ENCODE results near the gene SNRPB.
"Not testable (repeated sequence)": the region's sequence is repeated elsewhere in the genome, so short reads cannot be mapped to it uniquely, and the experiment has no call there.

The SNRPB gene

DNA sequence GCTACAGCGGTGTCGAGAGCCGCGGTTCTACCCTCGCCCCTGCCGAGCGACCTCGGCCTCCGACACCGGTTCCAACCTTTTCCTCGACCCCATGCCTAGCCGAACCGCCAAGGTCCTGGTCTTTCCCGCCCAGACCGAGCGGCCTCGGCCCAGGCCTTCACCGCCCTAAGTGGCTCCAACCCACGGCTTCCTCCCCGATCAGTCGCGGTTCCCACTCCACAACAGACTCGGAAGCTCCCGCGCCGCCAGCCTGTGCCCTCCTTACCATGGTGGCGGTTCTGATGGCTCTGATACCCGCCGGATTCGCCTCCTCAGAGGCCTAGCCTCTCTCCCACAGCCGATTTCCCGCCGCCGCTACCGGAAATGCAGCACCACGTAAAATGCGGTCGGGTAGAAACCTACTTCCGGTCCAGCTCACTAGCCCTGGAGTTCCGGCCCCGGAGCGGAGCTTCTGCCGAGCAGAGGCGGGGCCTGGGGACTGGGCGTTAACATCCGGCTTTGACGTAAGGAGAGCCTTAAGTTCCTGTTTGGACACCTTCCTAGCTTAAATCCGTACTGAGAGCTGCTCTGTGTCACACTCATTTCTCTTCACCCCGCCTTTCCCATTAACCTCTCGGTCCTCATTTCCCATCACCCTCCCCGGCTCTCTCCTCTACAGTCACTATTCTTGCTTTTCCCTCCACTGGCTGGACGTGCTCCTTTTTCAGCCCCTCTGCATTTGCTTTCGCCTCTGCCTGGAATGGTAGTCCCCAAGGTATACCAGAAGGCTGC, at the start of gene SNRPB:
TSS of gene SNRPB (minus strand) at position 367 of the 771 bp plus-strand sequence. CDS start at position 268, 99 bp downstream.
- DNase-seq (ENCODE audit: low spot score) = peak; percentile 100

DNA sequence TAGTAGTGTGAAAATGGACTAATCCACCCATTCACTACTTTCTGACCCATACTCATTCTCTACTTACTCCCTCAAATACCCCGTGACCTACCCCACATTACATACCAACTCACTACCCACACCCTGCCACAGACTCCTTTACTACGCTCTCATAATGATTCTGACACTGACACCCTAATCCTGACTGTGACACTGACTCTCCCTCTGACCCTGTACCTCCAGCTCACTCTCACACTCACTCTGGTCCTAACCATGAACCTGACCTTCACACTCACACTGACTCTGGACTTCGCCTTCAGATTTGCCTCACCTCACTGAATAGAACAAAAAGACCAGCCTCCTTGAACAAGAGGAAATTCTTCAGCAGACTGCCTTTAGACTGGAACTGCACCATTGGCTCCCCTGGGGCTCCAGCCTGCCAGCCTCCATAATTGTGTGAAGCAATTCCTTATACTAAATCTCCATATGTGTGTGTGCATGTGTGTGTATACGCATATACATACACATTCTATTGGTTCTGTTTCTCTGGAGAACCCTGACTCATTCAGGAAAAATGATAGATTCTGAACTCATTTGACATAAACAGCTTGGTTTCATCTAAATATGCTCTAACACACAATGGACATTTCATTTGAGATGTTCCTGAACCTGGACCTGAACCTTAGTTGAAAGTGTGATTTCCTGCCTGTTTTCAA, 48.7 kb upstream of the SNRPB start:
- no peak for DNase-seq (ENCODE audit: low spot score)

DNA sequence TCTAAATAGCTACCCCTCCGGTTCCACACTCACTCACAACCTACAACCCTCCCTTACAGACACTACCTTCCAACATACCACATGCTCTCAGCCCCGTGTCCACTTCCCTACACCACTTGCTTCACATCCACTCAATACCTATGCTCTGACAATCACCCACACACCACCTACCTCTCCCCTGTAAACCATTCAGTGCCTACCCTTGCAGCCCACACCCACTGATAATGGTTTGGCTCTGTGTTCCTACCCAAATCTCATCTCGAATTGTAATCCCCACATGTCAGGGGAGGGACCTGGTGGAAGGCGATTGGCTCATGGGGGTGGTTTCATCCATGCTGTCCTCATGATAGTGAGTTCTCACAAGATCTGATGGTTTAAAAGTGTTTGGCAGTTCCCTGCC, 48.0 kb upstream of the SNRPB start:
- no peak for DNase-seq (ENCODE audit: low spot score)

DNA sequence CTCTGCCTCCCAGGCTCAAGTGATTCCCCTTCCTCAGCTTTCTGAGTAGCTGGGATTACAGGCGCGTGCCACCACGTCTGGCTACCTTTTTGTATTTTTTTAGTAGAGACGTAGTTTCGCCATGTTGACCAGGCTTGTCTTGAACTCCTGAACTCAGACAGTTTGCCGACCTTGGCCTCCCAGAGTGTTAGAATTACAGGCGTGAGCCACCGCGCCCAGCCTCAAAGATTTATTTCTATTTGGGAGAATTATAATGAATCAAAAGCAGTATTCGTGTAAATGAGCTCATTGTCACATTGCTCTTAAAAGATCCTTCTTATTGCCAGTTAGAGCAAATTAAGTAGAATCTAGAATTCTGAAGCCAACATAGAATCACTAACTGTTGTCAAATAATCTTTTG, 47.5 kb upstream of the SNRPB start:
- no peak for DNase-seq (ENCODE audit: low spot score)

DNA sequence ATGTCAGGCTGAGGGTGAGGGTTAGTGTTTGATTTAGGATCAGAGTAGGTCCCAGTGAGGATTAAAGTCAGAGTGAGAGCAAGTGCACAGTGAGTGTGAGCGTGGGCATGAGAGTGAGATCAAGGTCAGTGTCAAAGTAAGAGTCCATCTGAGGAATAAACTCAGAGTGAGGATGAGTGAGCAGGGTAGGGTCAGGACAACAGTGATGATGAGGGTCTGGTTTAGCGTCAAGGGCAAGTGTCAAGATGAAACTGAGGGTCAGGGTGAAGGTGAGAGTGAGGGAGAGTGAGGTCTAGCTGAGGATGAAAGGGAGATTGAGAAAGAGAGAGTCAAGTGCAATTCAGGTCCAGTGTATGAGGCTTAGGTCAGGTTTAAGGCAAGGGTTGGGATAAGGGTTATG, 45.8 kb upstream of the SNRPB start:
- no peak for DNase-seq (ENCODE audit: low spot score)

DNA sequence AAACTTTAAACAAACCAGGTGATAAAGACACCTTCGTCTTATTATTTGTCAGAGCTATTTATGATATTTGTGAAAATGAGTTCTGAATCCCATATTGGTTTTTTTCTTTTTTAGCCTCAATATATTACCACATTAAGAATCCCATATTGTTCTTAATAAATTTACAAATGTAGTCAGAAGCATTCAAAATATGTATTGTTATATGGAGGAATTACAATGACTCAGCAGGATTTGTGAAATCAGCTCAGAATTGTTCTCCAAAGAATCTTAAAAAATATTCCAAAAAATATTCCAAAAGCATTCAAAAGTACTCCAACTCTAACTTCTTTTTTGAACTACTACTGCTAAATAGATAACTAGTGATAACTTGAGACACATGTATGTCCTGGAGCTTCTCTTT, 44.6 kb upstream of the SNRPB start:
- DNase-seq (ENCODE audit: low spot score) = no peak

DNA sequence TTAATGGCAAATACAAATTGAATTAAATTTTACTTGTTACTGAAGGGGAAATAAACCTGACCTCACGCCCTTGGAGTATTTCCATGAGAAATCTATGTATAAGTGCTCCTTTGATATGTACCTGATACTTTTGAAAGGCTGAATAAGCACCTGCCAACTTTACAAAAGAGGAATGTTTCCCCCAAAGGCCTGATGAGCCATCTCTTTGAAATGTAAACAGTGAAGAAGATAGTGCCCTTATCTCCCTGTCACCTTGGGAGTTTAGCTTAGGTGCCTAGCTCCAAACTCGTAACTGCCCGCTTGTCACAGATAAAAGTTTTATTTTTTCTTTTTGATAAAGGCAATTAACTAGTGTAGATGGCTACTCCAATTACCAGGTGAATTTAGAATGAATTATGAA, 39.2 kb upstream of the SNRPB start:
- no peak for DNase-seq (ENCODE audit: low spot score)

DNA sequence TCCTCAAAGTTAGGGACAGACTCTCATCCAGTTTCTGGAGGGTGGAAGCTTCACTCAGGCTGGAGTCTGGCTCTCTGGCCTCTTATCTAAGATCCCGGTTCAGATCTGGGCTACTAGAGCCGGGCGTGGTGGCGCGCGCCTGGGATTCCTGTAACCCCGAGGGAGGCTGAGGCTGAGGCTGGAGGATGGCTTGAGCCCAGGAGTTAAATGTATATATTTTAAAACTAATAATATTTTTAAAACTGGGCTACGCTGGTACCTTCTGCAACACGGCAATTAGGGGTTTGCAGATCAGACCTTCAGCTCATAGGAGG, 38.8 kb upstream of the SNRPB start:
- DNase-seq (ENCODE audit: low spot score) = no peak

DNA sequence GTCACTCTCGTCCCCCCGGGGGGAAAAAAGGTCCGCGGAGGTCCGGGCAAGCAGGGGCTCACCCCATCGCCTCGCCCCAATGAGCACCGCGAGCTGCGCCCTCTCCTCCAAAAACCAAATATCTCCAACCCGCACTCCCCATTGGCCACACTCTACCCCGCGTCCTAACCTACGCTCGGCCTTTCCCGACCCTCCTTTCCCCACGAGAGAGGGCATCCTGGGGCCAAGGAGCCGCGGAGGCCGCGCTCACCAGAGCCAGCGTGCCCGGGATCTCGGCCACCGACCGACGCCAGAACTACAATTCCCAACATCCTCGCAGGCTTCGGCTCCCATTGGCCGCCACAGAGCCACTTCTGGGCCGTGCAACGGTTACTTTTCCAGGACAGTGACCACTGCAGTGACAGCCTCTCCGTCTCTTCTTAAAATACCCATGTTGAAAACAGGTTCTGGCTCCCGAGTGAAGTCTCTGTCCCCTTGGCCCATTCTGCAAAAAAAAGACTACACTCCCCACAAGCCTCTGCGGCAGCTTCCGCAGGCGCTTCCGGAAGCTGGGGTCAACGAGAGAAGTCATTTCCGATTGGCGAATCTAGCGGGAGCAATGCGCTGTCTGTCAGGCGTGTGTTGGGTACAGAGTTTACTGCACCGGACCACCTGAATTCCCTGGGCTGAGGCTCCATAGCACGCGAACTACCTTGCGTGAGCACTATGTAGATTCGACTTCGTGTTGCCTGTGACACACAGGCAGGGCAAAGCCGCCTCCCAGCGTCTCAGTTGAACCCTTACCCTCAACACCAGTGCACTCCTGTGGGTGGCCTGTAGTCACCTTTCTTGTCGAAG, 38.3 kb upstream of the SNRPB start, which contains the start of gene ZNF343:
TSS of gene ZNF343 (minus strand) at position 285 of the 837 bp plus-strand sequence. CDS start 15,020 bp downstream, outside the sequence.
- peak; percentile 92 for DNase-seq (ENCODE audit: low spot score)

DNA sequence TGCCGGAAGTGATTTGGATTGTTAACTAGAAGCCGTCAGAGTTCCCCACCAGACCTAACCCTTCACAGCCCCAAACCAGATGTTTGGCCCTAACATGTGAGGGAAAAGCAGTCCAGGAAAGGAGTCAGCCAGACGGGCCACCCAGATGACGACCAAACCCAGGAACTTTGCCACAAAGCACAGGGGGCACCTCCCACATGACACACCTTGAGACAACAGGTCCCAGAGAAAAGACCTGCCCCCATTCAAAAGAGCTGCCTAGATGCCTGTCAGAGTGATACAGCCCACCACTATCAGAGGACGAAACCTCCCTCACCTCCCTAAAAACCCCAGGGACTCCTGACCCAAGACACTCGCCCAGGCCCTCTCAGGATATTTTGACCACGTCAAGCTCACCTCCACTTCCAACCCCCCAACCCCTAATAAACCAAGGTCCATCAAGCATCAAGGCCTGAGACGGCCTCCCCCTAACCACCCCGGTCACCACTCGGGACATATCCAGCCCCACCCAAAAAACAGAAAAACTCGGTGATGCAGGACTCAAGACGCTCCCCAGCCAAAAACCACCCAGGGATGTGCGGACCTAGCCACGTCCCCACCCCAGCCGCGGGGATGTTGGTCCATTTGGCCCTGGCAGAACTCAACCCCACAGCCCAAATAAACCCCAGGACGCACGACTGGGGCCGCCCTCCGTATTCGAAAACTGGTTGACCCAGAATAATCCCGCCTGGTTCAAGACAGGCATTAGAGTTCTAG, 37.5 kb upstream of the SNRPB start:
- peak; percentile 56 for DNase-seq (ENCODE audit: low spot score)

DNA sequence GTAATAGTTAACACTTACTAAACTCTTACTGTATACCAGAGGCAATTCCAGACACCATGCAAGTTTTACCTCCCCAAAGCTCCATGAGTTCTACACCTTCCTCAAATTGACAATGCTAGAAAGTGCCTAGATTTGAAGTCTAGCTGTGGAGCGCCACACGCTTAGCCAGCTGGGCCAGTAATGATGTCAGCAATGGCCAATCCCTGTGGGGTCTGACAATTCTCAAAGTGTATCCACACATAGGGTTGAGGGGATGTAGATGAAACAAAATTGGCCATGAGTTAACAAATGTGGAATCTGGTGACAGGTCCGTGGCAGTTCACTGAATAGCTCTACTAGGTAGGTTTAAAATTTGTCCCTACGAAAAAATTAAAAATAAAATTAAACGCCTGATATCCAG, 36.9 kb upstream of the SNRPB start:
- DNase-seq (ENCODE audit: low spot score) = peak; percentile 45

DNA sequence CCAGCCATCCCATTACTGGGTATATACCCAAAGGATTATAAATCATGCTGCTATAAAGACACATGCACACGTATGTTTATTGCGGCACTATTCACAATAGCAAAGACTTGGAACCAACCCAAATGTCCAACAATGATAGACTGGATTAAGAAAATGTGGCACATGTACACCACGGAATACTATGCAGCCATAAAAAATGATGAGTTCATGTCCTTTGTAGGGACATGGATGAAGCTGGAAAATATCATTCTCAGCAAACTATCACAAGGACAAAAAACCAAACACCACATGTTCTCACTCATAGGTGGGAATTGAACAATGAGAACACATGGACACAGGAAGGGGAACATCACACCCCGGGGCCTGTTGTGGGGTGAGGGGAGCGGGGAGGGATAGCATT, 35.8 kb upstream of the SNRPB start:
- DNase-seq (ENCODE audit: low spot score) = not testable (repeated sequence)

DNA sequence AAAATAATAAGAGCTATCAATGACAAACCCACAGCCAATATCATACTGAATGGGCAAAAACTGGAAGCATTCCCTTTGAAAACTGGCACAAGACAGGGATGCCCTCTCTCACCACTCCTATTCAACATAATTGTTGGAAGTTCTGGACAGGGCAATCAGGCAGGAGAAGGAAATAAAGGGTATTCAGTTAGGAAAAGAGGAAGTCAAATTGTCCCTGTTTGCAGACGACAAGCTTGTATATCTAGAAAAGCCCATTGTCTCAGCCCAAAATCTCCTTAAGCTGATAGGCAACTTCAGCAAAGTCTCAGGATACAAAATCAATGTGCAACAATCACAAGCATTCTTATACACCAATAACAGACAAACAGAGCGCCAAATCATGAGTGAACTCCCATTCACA, 34.2 kb upstream of the SNRPB start:
- not testable (repeated sequence) for DNase-seq (ENCODE audit: low spot score)

DNA sequence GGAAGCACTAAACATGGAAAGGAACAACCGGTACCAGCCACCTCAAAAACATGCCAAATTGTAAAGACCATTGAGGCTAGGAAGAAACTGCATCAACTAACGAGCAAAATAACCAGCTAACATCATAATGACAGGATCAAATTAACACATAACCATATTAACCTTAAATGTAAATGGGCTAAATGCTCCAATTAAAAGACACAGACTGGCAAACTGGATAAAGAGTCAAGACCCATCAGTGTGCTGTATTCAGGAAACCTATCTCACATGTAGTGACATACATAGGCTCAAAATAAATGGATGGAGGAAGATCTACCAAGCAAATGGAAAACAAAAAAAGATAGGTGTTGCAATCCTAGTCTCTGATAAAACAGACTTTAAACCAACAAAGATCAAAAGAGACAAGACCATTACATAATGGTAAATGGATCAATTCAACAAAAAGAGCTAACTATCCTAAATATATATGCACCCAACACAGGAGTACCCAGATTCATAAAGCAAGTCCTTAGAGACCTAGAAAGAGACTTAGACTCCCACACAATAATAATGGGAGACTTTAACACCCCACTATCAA, 32.3 kb upstream of the SNRPB start:
- not testable (repeated sequence) for DNase-seq (ENCODE audit: low spot score)

DNA sequence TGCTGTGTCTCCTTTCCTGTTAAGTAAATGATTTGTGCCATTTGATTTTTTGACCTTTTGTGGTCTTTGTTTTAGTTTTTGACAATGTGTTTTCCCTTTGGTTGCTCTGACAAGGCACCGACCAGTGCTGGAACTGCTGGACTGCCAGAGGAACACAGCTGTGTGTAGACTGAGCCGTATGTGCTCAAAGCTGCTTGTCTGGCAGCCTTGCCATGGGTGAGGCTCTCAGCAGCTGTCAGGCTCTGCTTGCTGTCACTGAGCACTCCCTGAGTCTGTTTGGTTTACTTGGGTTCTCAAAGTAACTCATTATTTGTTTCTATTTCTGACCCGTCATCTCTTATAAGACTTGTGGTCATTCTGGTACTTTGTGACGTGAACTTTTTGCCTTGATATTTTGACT, 15.1 kb upstream of the SNRPB start:
- DNase-seq (ENCODE audit: low spot score) = no peak

DNA sequence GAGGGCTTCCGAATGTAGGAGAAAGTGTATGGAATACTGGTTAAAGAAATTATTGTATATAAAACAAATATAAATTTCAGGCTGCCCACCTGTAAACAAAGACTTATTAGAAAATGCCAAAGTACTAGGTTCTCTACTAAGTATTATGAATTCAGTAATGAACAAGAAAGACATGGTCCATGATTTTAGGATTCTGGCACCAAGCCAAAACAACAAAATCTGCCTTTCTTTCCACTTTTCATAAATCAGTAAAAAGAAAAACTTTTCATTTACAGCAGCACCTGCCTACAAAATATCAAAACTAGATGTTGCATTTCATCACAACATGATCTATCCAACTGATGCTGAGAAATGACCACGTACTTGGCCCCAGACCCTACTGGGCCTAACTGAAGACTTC, 14.5 kb upstream of the SNRPB start:
- DNase-seq (ENCODE audit: low spot score) = no peak

DNA sequence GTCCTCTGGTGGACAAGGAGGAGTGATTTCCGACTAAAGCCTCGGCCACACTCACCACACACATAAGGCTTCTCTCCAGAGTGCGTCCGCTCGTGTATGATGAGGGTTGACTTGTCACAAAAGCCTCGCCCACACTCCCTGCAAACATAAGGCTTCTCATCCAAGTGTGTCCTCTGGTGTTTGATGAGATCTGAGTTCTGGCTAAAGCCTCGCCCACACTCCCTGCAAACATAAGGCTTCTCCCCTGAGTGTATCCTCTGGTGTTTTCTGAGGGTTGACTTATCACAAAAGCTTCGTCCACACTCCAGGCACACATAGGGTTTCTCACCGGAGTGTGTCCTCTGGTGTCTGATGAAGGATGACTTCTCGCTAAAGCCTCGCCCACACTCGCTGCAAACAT, 12.9 kb upstream of the SNRPB start:
- no peak for DNase-seq (ENCODE audit: low spot score)

DNA sequence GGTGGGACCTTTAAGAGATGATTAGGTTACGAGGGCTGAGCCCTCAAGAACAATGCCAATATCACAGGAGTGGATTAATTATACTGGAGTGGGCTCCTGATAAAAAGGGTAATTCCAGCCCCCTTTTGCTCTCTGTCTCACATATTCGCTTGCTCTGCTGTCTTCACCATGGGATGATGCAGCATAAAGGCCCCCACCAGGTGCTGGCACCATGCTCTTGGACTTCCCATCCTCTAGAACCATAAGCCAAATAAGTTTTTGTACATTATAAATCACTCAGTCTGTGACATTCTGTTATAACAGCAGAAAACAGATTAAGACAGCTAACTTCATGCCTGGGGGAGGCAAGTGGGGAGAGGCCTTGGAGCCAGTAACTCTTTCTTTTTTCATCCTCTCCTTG, 9.8 kb upstream of the SNRPB start:
- DNase-seq (ENCODE audit: low spot score) = no peak

DNA sequence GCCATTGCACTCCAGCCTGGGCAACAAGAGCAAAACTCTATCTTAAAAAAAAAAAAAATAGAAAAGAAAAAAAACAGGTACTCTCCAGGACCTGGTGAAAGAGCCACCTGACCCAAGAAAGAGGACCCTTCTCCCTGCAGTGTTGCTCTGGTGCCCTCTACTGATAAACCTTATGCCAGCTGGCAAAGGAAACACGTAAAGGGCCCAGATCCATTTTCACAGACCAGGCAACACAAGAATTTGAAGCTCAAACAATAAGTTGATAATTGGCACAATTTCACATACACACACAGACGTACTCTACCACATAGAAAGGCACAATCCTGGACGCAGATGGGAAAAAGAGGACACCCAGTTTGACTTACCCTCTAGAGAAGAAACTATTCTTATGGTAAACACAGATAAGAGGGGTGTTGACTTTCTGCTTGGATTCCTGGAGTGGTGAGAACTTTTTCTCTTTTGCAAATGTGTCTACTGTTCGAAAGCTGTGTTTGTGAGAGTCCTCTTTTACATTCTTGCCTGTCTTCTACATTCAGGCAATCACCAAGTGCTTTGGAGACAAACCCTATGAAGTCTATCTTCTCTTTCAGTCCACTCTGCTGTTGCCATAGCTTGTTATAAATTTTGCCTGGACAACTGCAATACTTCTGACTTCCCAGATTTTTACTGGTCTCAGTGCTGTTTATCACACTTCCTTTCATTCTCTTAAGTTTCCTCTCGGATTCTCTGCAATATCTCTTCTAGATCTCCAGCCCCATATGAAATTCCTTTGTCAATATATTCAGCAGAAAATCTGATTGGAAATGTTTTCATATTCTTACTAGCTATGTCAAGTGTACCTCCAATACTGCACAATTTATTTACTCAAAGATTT, 6.4 kb upstream of the SNRPB start:
- DNase-seq (ENCODE audit: low spot score) = no peak

DNA sequence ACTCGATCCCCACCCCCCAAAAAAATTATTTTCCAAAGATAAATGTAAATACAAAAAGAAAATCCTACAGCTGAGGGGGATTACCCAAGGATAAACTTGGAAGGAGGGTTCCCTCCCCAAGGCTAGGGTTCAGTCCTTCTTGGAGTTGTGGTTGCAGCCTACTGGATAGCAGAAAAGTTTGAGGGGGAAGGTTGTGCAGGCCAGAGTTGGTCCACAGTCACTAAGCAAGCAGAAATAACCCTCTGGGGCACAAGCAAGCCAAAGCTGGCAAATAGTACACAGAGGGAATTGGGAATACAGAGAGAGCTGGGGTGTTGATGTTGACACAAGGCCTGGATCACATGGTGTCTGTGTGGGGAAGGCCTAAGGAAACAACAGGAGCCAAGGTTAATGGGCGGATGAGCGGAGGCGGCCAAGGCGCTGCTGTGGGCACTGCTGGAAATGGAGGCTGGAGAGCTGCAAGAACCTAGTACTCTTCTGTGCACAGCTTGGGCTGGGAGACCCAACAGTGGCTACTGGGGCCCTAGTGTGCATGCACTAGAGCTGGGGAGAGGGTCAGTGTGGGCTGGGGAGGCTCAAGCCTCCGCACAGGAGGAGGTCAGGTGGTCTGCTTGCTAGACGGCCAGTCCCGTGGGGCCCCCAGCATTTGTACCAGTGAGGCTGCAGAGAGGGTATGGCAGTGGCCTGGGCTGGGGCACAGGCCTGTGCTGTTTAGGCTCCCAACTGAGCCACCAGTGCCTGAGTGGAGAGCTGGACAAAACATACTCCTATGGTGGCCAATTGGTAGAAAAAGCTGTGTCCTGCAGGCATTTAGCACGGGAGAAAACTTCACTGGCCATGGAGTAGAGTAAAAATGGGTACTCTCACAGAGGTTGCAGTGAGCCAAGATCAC, 5.5 kb upstream of the SNRPB start:
- no peak for DNase-seq (ENCODE audit: low spot score)
